HG03432 (cell line): ENCODE data around the gene AKR1D1.
A peak's percentile ranks its signal among the peaks of the same experiment; 100 is the strongest.
"Not testable (repeated sequence)": the region's sequence is repeated elsewhere in the genome, so short reads cannot be mapped to it uniquely, and the experiment has no call there.

Experiments used
- ATAC-seq: cut with Tn5 transposase; IDR thresholded peaks from one replicate; pipeline ENCODE4 v1.9.1; 2021; ENCODE audit warnings: mild to moderate bottlenecking, moderate library complexity; ENCODE audit not compliant: unreplicated experiment

The AKR1D1 gene, protein sequence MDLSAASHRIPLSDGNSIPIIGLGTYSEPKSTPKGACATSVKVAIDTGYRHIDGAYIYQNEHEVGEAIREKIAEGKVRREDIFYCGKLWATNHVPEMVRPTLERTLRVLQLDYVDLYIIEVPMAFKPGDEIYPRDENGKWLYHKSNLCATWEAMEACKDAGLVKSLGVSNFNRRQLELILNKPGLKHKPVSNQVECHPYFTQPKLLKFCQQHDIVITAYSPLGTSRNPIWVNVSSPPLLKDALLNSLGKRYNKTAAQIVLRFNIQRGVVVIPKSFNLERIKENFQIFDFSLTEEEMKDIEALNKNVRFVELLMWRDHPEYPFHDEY

DNA sequence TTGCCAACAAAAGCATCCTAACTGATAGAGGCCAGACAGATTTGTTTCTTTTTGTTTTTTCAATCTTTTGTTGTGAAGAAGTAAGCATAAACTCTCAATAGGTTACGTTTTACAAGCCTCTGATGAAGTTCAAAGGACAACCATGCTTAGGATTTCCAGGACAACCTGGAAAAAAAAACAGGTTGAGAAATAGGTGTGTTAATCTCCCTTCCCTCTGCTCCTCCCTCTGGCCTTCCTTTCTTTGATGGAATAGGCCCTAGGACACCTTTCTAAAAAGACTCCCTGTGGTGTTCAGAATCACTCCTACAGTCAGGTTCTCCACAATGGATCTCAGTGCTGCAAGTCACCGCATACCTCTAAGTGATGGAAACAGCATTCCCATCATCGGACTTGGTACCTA is at the start of gene AKR1D1:
AKR1D1 (plus strand) TSS at position 264 of the 400 bp plus-strand sequence; CDS start at position 324, 60 bp downstream.
- ATAC-seq: no peak

DNA sequence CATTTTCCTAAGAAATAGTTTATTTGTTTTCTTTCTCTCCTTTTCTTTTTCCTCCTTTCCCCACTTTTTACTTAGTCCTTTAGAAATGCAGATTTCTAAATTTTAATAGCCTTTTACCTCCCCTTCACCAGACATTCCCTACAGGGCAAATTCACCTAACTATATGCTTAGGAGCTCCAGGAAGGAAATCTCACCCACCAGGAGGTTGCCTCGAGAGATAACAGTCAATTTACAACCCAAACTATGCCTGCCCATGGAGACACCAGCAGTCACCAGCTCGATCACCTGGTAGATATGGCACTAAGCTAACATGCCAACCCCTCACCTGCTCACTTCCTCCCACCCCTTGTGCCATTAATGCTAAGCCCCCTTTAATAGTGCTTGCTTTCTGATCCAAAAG is 49.2 kb upstream of the AKR1D1 start:
- ATAC-seq: no peak

DNA sequence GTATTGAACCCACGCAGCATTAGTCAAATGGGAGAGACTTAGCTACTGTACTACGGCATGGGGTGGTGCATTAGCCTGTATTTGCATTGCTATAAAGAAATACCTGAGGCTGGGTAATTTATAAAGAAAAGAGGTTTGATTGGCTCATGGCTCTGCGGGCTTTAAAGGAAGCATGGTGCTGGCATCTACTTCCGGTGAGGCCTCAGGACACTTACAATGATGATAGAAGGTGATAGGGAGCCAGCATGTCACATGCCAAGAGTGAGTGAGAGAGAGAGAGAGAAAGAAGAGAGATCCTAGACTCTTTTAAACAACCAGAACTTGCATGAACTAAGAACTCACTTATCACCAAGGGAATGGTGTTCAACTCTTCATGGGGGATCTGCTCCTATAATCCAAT is 47.1 kb upstream of the AKR1D1 start:
- ATAC-seq: no peak

DNA sequence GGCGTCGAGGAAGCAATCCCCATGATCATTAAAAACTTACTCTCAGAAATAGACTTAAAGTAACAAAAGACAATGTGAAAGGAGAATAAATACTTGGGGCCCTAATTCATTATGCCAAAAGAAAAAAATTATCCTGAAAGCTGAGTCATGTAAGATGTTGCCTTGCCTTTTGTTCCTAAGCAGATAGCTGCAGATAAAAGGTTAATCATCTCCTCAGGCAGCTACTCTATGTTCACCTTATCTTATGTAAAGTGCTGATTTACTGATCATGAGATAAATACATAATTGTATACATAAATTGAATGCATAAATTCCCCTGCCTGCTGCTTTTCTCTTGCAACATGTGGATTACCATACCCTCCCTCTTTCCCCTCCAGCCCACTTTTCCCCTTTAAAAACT is 46.3 kb upstream of the AKR1D1 start:
- ATAC-seq: no peak

DNA sequence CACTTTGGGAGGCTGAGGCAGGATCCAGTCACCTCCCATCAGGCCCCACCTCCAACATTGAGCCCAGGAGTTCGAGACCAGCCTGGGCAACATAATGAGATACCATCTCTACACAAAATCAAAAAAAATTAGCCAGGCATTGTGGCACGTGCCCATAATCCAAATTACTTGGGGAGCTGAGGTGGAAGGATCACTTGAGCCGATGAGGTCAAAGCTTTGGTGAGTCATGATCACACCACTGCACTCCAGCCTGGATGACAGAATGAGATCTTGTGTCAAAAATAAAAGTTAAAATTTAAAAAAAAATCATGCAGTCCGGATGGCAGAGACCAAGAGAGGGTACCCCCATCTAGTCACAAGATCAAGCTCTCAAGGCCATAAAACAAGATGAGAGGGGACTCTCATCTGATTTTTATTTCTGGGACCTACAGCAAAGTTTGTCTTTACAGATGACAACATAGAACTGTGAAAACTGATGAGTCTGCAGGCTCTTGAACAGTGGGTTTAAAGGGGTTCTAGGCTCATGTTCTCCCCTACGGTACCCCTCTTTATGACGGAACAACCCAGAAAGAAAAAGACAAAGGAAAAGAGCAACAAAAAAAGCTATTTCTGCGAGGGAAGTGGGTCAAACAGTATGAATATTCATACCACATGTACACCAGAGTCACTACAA is 45.4 kb upstream of the AKR1D1 start:
- ATAC-seq: no peak

DNA sequence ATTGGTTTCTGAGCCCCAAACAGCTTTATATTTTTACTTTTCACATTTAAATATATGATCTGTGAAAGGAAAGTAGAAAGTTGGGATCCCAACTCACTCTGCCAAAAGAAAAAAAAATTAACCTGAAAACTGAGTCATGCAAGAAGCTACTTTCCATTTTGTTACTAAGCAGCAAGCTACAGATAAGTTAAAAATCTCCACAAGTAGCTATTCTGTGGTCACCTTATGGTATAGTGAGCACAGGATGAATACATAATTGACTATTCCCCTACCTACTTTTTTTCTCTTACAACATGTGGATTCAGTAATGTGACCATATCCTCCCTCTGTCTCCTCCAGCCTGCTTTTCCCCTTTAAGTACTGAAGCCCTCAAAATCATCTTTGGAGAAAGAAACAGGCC is 44.1 kb upstream of the AKR1D1 start:
- ATAC-seq: peak; percentile 76

DNA sequence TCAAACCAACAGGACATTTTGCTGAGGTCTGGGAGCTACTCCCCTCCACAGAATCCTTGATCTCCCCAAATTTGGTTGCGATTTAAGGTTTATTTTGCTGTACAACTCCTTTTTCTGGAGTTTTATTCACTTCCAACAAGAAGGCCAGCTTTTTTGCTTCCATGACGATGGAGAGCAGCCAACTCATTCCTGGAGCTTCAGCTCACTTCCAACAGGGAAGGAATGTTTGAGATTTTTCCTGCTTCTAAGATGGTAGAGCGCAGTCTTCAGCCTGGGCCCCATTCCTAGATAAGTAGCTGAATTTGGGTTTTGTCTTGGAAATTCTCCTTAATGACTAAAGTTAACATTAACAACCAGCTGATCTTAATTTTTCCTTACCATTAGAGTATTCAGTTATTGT is 43.5 kb upstream of the AKR1D1 start:
- ATAC-seq: no peak

DNA sequence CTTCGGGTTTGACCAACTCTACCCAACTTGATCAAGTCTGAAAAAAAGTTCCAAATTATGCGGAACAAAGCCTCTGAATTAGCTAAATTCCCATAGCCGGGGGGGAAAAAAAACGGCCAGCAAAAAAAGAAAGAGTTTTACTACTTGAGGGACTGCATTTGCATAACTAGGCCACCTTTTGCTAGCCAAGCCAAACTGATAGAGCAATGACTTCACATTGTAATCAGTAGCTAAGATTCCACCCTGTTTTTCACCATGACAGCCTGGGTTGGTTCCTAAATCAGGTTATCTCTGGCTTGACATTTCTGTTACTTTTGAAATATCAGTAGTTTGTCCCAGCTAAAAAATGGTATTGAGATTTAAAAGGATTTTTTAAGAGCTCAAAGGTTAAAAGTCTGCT is 43.0 kb upstream of the AKR1D1 start:
- ATAC-seq: no peak

DNA sequence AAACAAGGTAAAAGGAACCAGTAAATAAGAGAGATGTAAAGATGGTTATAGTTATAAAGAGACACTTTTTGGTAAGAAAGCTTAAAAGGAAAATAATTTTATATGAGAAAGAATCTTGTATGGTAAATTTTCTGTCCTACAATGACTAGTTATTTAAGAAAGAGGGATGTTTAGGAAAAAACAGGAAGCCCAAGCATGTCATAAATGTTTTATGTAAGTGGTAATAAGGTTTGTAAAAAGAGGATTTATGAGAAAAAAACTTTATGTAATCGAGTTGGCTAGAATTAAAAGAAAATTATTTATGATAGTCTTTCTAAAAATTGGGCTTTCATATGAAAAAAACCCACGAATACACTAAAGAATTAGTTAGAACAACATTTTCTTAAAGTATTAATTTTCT is 40.1 kb upstream of the AKR1D1 start:
- no peak for ATAC-seq

DNA sequence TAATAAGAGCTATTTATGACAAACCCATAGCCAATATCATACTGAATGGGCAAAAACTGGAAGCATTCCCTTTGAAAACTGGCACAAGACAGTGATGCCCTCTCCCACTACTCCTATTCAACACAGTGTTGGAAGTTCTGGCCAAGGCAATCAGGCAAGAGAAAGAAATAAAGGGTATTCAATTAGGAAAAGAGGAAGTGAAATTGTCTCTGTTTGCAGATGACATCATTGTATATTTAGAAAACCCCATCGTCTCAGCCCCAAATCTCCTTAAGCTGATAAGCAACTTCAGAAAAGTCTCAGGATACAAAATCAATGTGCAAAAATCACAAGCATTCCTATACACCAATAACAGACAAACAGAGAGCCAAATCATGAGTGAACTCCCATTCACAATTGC is 36.2 kb upstream of the AKR1D1 start:
- ATAC-seq: not testable (repeated sequence)

DNA sequence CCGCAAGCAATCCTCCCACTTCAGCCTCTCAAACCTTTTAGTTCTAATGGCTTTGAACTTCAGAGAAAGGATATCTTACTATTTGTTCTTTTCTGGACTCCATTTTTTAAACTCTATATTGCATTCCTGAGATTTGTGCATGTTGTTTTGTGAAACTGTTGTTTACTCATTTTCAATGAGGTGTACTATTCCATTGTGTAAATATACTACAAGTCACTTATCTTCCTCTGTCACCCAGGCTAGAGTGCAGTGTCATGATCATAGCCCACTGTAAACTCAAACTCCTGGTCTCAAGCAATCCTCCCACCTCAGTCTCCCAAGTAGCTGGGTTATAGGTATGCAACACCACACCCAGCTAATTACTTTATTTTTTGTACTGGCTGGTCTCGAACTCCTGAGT is 31.4 kb upstream of the AKR1D1 start:
- ATAC-seq: no peak

DNA sequence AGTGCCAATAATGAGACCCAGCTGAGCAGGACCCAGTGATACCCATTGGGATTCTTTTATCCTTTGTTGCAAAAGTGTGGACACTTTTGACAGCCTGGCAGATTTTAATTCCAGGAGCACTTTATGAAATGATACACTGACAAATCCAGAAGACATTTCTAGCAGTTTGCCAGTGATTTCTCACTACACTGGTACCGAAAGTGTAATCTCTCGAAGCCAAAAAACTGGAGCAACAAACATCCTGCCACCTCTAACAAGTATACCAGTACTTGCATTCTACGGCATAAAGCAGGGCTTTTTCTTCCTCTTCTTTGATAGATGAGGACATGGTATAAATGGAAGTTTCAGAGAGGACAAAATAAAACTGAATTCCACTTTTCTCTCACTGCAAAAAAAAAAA is 28.4 kb upstream of the AKR1D1 start:
- ATAC-seq: no peak

DNA sequence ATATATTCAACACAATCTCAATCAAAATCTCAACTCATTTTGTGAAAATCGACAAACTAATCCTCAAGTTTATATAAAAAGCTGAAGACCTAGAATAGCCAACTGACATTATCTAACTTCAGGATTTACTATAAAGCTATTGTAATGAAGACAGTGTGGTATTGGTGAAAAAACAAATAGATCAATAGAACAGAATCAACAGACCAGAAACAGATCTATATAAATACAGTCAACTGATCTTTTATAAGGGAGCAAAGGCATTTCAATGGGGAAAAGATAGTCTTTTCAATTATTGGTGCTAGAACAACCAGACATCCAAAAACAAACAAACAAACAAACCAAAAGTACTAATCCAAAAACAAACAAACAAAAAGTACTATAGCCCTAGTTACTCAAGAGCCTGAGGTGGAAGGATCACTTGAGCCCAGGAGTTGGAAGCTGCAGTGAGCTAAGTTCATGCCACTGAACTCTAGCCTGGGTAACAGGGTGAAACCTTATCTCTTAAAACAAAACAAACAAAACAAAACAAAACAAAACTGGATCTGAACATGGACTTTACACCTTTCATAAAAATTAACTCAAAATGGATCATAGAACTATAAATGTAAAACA is 26.6 kb upstream of the AKR1D1 start:
- no peak for ATAC-seq

DNA sequence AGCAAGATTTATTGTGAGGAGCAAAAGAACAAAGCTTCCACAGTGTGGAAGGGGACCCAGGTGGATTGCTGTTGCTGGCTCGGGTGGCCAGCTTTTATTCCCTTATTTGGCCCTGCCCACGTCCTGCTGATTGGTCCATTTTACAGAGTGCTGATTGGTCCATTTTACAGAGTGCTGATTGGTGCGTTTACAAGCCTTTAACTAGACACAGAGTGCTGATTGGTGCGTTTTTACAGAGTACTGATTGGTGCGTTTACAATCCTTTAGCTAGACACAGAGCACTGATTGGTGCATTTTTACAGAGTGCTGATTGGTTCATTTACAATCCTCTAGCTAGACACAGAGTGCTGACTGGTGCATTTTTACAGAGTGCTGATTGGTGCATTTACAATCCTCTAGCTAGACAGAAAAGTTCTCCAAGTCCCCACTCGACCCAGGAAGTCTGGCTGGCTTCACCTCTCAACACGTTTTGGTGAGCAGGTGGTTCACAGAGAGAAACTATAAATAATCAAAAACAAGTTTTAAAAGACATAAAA is 24.5 kb upstream of the AKR1D1 start:
- ATAC-seq: not testable (repeated sequence)

DNA sequence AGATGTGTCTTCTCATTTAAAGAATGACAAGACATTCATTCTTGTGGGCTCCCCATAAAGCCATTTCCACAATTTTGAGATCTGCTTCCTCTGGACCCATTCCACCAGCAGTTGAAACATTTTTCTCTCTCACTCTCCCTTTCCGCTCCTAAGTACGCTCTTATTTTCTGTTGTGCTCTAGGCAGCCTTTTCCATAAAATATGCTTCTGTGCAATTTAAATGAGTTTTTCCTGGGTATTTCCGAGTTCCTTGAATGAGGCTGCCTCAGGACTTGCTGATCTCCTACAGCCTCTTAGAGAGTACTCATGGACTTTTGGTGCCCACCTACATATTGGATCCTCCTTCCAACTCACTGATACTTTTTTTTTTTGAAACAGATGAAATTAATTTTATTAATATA is 23.6 kb upstream of the AKR1D1 start:
- no peak for ATAC-seq

DNA sequence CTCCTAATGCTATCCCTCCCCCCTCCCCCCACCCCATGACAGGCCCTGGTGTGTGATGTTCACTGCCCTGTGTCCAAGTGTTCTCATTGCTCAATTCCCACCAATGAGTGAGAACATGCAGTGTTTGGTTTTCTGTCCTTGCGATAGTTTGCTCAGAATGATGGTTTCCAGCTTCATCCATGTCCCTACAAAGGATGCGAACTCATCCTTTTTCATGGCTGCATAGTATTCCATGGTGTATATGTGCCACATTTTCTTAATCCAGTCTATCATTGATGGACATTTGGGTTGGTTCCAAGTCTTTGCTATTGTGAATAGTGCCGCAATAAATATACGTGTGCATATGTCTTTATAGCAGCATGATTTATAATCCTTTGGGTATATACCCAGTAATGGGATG is 20.6 kb upstream of the AKR1D1 start:
- ATAC-seq: not testable (repeated sequence)

DNA sequence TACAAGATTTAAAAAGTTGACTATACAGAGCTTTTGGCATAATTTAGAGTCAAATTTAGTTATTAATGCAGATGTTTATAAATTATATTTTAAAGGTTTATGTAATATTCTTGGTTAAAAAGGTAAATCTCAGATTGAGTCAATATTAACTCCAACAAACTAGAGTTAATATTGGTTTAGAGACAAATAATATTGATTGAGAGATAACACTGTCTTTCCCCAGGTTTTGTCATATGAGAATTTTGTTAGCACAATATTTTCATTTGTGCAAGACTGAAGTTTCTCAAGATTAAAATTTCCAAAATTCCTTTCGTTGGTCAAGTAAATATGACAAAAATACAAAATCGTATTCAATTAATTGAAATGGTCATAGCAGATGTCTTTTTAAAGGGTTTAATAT is 12.9 kb upstream of the AKR1D1 start:
- ATAC-seq: no peak

DNA sequence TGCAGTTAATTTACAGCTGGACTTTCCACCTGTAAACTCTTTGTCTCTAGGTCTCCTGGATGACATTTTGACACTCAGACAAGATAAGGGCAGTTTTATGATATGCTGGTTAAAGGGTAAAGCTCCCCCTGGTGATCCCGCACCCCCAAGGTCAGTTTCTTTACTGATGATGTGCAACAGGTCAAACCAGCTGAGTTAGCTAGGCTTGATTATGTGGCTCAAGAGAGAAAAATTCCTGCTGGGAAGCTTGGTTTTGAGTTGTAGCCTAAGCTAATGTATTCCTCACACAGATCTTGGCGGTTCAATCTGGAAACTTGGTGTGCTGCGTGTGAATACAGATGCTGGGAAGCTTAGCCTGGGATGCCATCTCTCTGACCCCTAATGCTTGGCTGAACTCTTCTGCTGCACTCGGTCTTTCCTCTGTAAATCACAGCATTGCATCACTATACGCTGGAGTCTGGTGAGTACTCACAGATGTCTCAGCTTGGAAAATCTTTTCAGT is 11.4 kb upstream of the AKR1D1 start:
- ATAC-seq: no peak

DNA sequence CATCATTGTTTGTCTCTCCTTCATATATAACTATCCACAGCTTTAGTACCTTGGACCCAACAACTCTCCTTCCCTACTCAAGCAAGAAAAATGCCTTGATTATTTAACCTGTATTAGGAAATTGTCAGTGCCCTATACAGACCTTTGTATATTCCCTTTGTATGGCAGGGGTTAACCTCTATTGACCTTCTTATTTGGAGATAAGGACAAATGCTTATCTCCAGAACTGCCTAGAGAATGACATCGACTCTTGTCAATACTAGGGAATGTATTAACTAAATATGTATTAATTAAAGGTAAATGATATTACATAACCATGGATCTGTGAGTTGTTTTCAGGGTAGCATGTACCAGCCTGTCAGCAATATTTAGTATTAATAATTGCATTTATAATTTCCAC is 10.4 kb upstream of the AKR1D1 start:
- no peak for ATAC-seq

DNA sequence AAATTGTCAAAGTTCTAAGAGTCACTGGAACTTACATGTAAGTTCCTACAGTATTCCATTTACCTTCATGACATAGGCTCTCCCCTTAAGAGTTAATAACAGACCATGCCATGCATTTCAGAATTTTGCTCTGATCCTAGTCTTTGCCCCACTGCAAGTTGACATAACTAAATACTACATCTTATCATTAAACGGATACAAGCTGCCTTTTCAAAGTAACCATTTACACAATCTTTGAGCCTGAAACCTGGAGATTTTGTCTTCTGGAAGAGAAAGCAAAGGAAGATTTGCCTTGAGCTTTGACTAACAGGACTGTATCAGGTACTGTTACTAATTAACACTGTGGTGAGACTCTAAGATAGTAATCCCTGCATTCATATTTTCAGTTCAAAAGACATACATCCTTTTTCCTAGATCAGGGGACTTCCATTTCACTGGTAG is 9.3 kb upstream of the AKR1D1 start:
- ATAC-seq: peak; percentile 72

DNA sequence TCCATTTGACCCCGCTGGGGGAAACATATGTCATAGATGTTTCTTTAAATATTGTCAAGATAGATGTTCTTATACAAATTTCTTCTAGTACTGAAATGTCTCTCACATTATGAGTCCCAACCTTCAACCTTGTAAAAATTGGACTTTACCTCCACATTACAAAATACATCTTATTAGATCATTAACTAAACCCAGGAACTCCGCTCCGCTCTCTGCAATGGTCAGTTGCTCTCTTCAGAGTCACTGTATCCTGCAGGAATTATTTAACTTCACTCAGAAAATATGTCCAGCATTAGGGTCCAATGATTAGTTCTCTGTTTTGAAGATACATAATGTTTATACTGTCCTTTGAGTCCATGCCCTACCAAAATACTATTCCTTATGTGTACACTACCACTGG is 8.5 kb upstream of the AKR1D1 start:
- ATAC-seq: no peak

DNA sequence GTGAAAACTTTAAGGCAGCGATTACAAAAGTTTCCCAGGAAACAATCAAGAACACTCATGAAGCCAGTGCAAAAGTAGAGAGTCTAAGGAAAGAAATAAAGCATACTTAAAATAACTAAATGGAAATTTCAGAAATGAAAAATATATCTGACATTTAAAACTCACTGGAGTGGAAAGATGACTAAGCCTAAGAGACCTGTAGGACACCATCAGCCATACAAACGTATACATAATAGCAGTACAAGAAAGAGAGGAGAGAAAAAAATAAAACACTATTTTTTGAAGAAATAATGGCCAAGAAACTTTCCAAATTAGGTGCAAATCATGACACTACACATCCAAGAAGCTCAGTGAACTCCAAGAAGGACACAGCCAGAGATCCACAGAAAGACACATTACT is 5.4 kb upstream of the AKR1D1 start:
- no peak for ATAC-seq
